Tongue (tissue), 2 donors: ENCODE results near the gene UGCG. TPM values are rescaled to one million over a fixed set of nuclear protein-coding genes. Genes with fewer than 3 reads are reported as not detected.
"Not testable (repeated sequence)": the region's sequence is repeated elsewhere in the genome, so short reads cannot be mapped to it uniquely, and the experiment has no call there.

Experiments
- DNase-seq: peaks from one replicate; pipeline ENCODE4 v3.0.0-alpha.2; 2015
- total RNA-seq: library from RNA; depleted of rRNA; stranded (reverse); fragments of >200 nt; gene quantifications from one replicate; pipeline ENCODE4 v1.2.3, GENCODE V29; 2014

UGCG gene
- total RNA-seq, 1 donor from 2014 or later, result 44.6 TPM

DNA sequence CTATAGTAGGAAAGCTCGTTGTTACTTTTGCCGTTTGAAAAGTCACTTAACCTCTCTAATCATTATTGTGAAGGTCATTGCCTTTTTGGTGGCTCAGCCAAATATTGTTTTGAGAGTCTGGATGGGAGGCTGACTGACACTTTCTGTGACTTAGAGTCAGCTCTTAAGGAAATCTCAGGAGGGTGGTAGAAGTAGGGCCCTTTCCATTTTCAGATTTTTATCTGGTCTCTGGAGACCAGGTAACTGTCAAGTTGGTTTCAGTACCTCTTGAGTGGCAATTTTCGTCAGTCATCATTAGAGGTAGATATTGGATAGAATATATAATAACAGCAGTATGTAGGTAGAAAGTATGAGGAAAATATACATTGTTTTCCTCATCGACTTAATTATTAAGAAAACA lies 23.3 kb downstream of the UGCG start:
- no peak for DNase-seq

DNA sequence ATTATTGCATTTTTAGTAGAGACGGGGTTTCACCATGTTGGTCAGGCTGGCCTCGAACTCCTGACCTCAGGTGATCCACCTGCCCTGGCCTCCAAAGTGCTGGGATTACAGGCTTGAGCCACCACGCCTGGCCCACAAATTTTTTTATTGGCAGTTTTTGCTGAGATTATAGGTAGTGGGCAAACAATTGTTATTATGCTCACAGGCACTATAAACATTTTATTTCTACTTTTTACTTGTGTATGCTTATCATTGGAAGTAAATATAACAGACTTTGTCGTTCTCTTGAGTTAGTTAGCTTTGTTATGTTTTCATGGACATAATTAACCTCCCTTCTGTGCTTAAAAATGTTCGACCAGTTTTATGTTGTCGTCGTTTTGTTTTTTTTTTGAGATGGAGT lies 23.9 kb downstream of the UGCG start:
- no peak for DNase-seq

DNA sequence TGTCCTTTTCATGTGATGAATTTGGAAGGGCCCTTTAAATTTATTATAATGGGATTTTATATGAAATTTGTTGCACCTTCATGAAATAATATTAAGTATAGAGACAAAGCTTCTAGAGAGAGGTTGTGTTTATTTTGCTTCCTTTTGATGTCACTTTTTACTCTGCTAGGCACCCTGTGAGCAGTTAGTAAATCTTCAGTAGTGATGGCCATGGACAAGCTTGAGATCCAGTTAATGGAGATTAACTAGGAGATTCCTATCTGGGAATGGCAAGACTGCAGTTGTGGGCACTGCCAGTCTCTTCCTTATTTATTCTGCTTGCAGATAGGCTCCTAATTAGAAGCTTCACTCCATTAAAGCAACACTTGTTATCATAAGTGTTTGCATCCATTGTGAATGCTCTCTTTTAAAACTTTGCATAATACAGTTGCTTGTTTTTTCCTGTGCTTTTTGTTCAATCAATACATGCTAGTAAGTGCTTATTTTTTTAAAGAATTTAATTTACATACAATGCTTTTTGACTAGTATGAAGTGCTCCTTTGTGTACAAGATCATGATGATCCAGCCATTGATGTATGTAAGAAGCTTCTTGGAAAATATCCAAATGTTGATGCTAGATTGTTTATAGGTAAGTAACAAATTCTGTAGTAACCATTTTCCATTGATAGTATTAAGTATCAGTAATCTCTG lies 25.9 kb downstream of the UGCG start:
- DNase-seq, result no peak

GRCh38 chr9:111924281-111924680 lies 27.7 kb downstream of the UGCG start:
- DNase-seq, result no peak

DNA sequence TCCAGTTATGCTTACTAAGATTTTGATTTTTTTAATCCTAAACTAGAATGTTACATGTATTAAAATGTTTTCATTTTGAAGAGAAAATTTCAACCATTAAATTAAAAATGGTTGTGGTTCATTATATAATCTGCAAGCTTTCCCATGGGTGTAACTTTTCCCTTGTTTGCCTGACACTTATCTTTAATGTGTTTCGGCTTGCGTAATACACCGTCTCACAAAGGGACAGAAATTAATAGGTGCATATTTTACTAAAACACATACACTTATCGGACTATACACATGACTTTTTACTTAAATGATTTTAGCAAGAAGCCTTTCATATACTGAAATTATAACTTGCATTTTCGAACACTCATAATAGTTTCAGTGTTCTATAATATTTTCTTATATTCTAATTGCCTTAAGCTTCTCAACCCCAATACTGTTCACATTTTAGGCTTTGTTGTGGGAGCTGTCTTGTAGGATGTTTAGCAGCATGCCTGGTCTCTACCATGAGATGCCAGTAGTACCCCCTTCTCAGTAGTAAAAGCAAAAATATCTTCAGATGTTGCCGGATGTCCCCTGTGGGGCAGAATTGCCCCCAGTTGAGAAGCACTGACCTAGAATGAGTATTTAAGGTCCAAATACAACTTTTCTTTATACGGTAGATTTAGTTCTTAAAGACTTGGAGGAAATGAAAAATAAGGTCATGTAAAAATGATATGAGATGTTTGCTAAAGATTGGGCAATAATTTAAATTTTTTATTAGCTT lies 28.6 kb downstream of the UGCG start:
- no peak for DNase-seq

DNA sequence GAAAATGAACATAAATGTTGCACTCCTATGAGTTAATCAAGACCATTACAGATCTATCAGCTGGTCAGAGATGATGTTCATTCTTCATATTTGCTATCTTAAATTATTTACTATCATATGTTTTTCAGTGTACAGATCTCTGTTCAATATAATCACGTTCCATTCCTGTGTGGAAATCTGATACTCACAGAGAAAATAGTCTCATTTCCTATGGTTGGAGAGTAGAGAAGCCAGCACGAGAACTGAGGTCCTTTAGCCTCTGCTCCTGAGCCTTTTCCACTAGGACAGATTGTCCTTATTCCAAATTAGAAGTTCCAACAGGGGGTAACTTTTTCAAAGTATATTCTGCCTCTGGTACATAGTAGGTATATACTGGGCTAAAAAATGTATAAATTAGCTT lies 29.2 kb downstream of the UGCG start:
- DNase-seq, result no peak

GRCh38 chr9:111926421-111926875 lies 29.8 kb downstream of the UGCG start:
- peak; percentile 88 for DNase-seq

- DNase-seq, result no peak
Observed at GRCh38 chr9:111928359-111928720, 31.7 kb downstream of the UGCG start.

GRCh38 chr9:111934747-111935146 lies 38.1 kb downstream of the UGCG start:
- no peak for DNase-seq

- no peak for DNase-seq
Observed at GRCh38 chr9:111936391-111936790, 39.8 kb downstream of the UGCG start.

DNA sequence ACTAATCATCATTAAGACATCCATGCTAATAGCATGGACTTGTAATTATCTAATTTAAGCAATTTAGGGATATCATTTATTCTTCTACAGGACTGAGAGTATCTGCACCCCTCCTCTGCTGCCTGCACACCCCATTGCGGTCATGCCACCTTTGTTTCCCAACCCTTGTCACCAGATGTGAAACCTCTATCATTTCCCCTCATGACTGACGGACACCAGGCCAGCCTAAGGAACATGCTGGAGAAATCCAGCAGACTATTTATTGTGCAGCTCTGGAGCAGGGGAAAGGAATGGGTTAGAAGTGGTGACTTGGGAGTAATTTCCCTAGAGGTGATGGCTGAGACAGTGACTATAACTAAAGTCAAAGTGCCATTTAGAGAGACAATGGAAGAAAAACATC lies 40.7 kb downstream of the UGCG start:
- DNase-seq, result no peak

GRCh38 chr9:111937781-111938426 lies 41.3 kb downstream of the UGCG start:
- DNase-seq, result no peak

DNA sequence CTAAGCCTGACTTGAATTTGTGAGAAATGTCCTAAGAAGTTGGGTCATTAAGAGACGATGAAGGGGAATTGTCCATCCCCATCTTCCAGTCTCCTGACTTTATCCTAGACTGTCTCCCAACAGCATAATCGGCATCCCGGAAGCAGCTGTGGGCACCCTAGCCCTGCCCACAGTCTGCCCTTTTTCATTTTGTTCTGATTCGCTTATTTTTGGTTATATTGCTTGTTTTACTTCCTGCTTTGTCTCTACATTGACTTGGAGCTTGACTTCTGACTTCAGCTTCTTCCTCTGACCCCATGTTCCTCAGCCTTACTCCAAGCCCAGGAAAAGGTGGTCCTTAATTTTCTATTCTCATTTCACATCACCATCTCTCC lies 41.8 kb downstream of the UGCG start:
- no peak for DNase-seq

DNA sequence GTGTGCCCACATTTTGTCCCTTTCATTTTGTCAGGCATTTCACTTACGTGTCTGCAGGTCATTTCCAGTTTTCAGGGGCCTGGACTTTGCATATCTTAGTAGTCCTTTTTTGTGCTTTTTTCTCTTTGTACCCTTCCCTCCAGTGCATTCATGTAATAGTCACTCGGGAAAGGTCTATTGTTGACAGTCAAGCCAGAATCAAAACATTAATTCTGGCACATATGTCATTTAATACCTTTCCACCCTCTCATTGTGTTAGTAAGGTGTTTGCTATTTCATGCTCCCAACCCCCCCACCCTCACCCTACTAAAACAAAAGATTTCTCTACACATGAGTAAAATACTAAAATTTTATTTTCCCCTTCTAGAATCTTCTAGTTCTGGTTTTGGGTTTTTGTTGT lies 42.7 kb downstream of the UGCG start:
- DNase-seq, result no peak

DNA sequence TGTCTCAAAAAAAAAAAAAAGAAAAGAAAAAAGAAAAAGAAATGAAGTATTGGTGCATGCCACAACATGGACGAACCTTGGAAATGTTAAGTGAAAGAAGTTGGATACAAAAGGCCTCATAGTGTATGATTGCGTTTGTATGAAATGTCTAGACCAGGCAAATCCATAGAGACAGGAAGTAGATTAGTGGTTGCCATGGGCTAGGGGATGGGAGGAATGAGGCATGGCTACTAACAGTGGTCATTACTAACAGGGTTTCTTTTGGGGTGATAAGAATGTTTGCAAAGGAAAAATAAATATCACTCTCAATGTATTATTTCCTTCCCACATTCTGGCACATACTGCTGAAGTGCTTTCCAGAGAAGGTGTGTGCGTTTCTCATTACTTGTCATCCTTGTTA lies 44.1 kb downstream of the UGCG start:
- no peak for DNase-seq

DNA sequence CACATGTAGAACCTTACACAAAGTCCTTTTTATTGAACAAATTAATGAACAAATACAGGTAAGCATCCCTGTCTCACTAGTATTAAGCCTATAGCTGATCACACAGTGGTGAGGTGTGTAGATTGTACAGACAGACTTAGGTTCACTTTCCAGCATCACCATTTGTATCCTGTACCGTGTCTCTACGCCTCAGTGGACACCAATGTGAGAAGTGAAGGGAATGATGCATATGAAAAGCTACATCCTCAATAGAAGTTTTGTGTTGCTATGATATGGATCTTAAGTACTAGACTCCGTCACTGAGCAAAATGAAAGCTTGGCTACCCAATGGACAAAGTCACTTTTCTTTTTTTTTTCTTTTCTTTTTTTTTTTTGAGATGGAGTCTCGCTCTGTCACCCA lies 46.6 kb downstream of the UGCG start:
- no peak for DNase-seq

- no peak for DNase-seq
Observed at GRCh38 chr9:111943746-111944145, 47.1 kb downstream of the UGCG start.

DNA sequence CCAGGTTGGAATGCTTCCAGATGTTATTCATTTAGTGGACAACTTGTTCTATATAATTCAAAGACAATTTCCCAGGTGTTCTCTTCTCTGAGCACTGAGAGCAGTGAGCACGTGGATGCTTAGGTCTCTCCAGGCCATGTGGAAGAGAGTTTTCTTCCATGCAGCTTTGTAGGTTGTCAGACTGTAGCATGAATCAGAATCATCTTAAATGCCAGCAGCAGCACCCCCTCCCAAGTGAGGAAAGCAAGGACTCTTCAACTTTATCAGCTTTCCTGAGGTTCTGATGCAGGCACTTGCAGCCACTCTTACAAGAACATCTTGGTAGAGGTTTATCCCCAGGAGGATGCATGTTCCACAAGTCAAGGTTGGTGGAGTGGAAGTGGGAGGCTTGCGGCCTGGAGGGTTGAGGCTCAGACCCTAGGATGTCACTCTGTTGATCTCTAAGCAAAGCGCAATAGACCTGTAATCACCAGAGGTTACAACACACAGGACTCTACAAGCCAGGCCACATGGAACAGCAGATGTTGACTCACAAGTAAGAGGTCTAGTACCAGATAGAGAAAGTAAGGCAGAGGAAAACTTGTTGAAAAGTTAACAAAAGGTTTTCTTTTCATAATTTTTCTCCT lies 47.7 kb downstream of the UGCG start:
- DNase-seq, result no peak

GRCh38 chr9:111945216-111945615 lies 48.6 kb downstream of the UGCG start:
- DNase-seq, result peak; percentile 91

DNA sequence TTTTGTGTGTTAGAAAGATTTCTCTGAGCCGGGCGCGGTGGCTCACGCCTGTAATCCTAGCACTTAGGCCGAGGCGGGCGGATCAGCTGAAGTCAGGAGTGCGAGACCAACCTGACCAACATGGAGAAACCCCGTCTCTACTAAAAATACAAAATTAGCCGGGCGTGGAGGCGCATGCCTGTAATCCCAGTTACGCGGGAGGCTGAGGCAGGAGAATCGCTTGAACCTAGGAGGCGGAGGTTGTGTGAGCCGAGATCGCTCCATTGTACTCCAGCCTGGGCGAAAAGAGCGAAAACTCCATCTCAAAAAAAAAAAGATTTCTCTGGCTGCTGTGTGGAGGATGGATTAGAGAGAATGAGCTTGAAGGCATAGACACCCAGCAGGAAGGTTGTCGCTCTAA lies 51.5 kb downstream of the UGCG start:
- not testable (repeated sequence) for DNase-seq

DNA sequence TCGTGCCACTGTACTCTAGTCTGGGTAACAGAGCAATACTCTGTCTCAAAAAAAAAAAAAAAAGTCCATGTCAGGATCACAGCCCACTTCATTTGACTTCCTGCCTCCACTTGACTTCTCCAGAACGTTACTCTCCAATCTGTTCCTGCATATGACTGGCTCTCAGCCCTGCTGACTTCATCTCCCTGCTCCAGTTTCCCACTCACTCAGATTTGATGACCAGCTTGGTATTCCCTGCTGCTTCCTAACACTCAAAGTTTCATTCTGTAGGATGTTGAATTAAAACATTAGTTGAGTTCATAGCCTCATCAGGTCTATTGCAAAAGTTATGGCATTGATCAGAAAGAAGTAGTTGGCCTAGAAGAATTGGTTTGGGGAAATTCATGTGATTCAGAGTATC lies 52.3 kb downstream of the UGCG start:
- no peak for DNase-seq

GRCh38 chr9:111949919-111950318 lies 53.3 kb downstream of the UGCG start:
- no peak for DNase-seq

- no peak for DNase-seq
Observed at GRCh38 chr9:111952559-111952958, 55.9 kb downstream of the UGCG start.
